HEK293 (cell line): Measurements from ENCODE around the gene CNTNAP5.

Source experiments
- ZBTB48 ChIP-seq: fragments of 450-650 bp; formaldehyde crosslinking; IDR thresholded peaks from 2 replicates; pipeline ENCODE4 v1.5.1; 2016; ENCODE audit warnings: missing biosample characterization, missing genetic modification characterization
- ZNF157 ChIP-seq: fragments of 450-650 bp; formaldehyde crosslinking; IDR thresholded peaks from 2 replicates; pipeline ENCODE4 v1.5.1; 2016; ENCODE audit warnings: missing biosample characterization, missing genetic modification characterization
- ZNF169 ChIP-seq: fragments of 450-650 bp; formaldehyde crosslinking; IDR thresholded peaks from 2 replicates; pipeline ENCODE4 v1.5.1; 2016; ENCODE audit warnings: missing biosample characterization, missing genetic modification characterization
- ZNF24 ChIP-seq: fragments of 450-650 bp; formaldehyde crosslinking; IDR thresholded peaks from 2 replicates; pipeline ENCODE4 v1.5.1; 2016; ENCODE audit warnings: missing biosample characterization, missing genetic modification characterization
- ZNF530 ChIP-seq: fragments of 450-650 bp; formaldehyde crosslinking; IDR thresholded peaks from 2 replicates; pipeline ENCODE4 v1.5.1; 2016; ENCODE audit warnings: low read depth, missing biosample characterization, missing genetic modification characterization
- ZNF571 ChIP-seq: fragments of 450-650 bp; formaldehyde crosslinking; IDR thresholded peaks from 2 replicates; pipeline ENCODE4 v1.5.0; 2017; ENCODE audit warnings: missing biosample characterization, missing genetic modification characterization
- ZNF629 ChIP-seq: fragments of 450-650 bp; formaldehyde crosslinking; IDR thresholded peaks from 2 replicates; pipeline ENCODE4 v1.5.1; 2017; ENCODE audit warnings: missing biosample characterization, missing genetic modification characterization
- TF ChIP-seq, protein P1 (sequence below): fragments of 450-650 bp; formaldehyde crosslinking; IDR thresholded peaks from 2 replicates; pipeline ENCODE4 v1.5.1; 2016; ENCODE audit warnings: missing biosample characterization, missing genetic modification characterization

DNA sequence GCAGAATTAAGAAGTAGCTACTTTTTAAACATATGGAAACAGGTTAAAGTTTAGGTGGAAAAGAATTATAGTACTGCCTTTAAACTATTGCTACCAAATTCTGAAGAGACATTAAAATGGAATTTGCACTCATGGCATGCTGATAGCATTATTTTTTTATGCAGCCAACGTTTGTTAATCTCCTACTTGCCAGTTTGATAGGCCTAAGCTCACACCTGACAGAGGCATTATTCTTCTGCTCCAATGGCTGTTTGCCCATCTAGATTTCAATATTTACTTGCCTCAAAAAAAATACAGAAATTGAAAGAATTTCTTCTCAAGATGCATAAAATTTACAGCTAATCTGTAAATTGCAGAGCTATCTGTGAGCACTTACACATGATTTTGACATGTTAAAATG lies 849.6 kb downstream of the CNTNAP5 start:
- TF ChIP-seq, protein P1, sequence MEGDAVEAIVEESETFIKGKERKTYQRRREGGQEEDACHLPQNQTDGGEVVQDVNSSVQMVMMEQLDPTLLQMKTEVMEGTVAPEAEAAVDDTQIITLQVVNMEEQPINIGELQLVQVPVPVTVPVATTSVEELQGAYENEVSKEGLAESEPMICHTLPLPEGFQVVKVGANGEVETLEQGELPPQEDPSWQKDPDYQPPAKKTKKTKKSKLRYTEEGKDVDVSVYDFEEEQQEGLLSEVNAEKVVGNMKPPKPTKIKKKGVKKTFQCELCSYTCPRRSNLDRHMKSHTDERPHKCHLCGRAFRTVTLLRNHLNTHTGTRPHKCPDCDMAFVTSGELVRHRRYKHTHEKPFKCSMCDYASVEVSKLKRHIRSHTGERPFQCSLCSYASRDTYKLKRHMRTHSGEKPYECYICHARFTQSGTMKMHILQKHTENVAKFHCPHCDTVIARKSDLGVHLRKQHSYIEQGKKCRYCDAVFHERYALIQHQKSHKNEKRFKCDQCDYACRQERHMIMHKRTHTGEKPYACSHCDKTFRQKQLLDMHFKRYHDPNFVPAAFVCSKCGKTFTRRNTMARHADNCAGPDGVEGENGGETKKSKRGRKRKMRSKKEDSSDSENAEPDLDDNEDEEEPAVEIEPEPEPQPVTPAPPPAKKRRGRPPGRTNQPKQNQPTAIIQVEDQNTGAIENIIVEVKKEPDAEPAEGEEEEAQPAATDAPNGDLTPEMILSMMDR (tag by site-specific recombination), result no peak
- no peak for TF ChIP-seq ZNF629 (tag by site-specific recombination)
- TF ChIP-seq ZNF24 (tag by site-specific recombination), result no peak
- TF ChIP-seq ZNF157 (tag by site-specific recombination), result no peak
- no peak for TF ChIP-seq ZNF530
- no peak for TF ChIP-seq ZNF571 (tag by site-specific recombination)
- no peak for TF ChIP-seq ZBTB48
- no peak for TF ChIP-seq ZNF169 (tag by site-specific recombination)
